H9 (cell line): ENCODE measurements around the gene RPRD2. TPM values are rescaled to one million over a fixed set of nuclear protein-coding genes. Genes with fewer than 3 reads are reported as not detected.

Experiments
- DNase-seq: peaks from one replicate; pipeline ENCODE4 v3.0.0-alpha.2; 2017
- H2AFZ ChIP-seq: one replicate; pipeline ENCODE4 v1.6.1; 2013; ENCODE audit warnings: mild to moderate bottlenecking, low read length, control low read depth, moderate library complexity
- H2AK5ac ChIP-seq: 2 replicates; pipeline ENCODE4 v1.6.1; 2013; ENCODE audit warnings: low read length, control low read depth, mixed read lengths; ENCODE audit not compliant: insufficient read length
- H2BK120ac ChIP-seq: one replicate; pipeline ENCODE4 v1.6.1; 2013; ENCODE audit warnings: low read depth, mild to moderate bottlenecking, low read length, control low read depth, inconsistent platforms; ENCODE audit not compliant: poor library complexity, severe bottlenecking
- H2BK12ac ChIP-seq: 2 replicates; pipeline ENCODE4 v1.6.1; 2013; ENCODE audit warnings: low read length, control low read depth, mixed read lengths, low read depth; ENCODE audit not compliant: insufficient read length
- H2BK15ac ChIP-seq: 2 replicates; pipeline ENCODE4 v1.6.1; 2013; ENCODE audit warnings: low read depth, low read length, control low read depth
- H2BK20ac ChIP-seq: one replicate; pipeline ENCODE4 v1.6.1; 2013; ENCODE audit warnings: low read depth, mild to moderate bottlenecking, low read length, control low read depth, inconsistent platforms; ENCODE audit not compliant: poor library complexity, severe bottlenecking
- H2BK5ac ChIP-seq: 2 replicates; pipeline ENCODE4 v1.6.1; 2013; ENCODE audit warnings: low read length, control low read depth, mixed read lengths; ENCODE audit not compliant: insufficient read length
- H3K14ac ChIP-seq: 2 replicates; pipeline ENCODE4 v1.6.1; 2013; ENCODE audit warnings: low read length, control low read depth; ENCODE audit not compliant: insufficient read depth
- H3K18ac ChIP-seq: 2 replicates; pipeline ENCODE4 v1.6.1; 2013; ENCODE audit warnings: low read depth, mild to moderate bottlenecking, mixed read lengths, low read length, control low read depth; ENCODE audit not compliant: insufficient read length
- H3K23ac ChIP-seq: 2 replicates; pipeline ENCODE4 v1.6.1; 2013; ENCODE audit warnings: low read length, control low read depth, mixed read lengths, low read depth; ENCODE audit not compliant: insufficient read length
- H3K23me2 ChIP-seq: 2 replicates; pipeline ENCODE4 v1.6.1; 2013; ENCODE audit warnings: low read depth, mild to moderate bottlenecking, mixed read lengths, low read length, control low read depth; ENCODE audit not compliant: insufficient read length, poor library complexity, severe bottlenecking
- H3K27ac ChIP-seq: 2 replicates; pipeline ENCODE4 v1.5.1; 2013; ENCODE audit warnings: low read length, control low read depth, mixed read lengths, low read depth; ENCODE audit not compliant: insufficient read length
- H3K27me3 ChIP-seq: 2 replicates; pipeline ENCODE4 v1.6.1; 2013; ENCODE audit warnings: low read length, control low read depth, inconsistent platforms; ENCODE audit not compliant: insufficient read depth
- H3K4ac ChIP-seq: 2 replicates; pipeline ENCODE4 v1.6.1; 2013; ENCODE audit warnings: low read depth, mild to moderate bottlenecking, control low read depth, inconsistent platforms, low read length, moderate library complexity
- H3K4me1 ChIP-seq: 2 replicates; pipeline ENCODE4 v1.6.1; 2013; ENCODE audit warnings: low read length, control low read depth, inconsistent platforms; ENCODE audit not compliant: insufficient read depth
- H3K4me2 ChIP-seq: 2 replicates; pipeline ENCODE4 v1.6.1; 2013; ENCODE audit warnings: low read length, control low read depth, mixed read lengths; ENCODE audit not compliant: insufficient read length, insufficient read depth
- H3K56ac ChIP-seq: 2 replicates; pipeline ENCODE4 v1.6.1; 2013; ENCODE audit warnings: low read depth, mild to moderate bottlenecking, mixed read lengths, low read length, control low read depth; ENCODE audit not compliant: insufficient read length
- H3K79me1 ChIP-seq: 2 replicates; pipeline ENCODE4 v1.6.1; 2013; ENCODE audit warnings: low read depth, mild to moderate bottlenecking, moderate library complexity, low read length, control low read depth, inconsistent platforms; ENCODE audit not compliant: insufficient read depth, poor library complexity, severe bottlenecking
- H3K79me2 ChIP-seq: 2 replicates; pipeline ENCODE4 v1.6.1; 2013; ENCODE audit warnings: low read length, control low read depth, inconsistent platforms; ENCODE audit not compliant: insufficient read depth
- H3K9ac ChIP-seq: 2 replicates; pipeline ENCODE4 v1.6.1; 2013; ENCODE audit warnings: low read length, control low read depth, mixed read lengths; ENCODE audit not compliant: insufficient read length; ENCODE audit errors: extremely low read depth
- H3K9me3 ChIP-seq: one replicate; pipeline ENCODE4 v1.6.1; 2013; ENCODE audit warnings: low read depth, low read length, inconsistent platforms; ENCODE audit not compliant: control insufficient read depth
- H3T11ph ChIP-seq: one replicate; pipeline ENCODE4 v1.6.1; 2013; ENCODE audit warnings: mild to moderate bottlenecking, low read length, control low read depth, inconsistent platforms
- H4K20me1 ChIP-seq: one replicate; pipeline ENCODE4 v1.6.1; 2013; ENCODE audit not compliant: control insufficient read depth, insufficient read length, insufficient read depth
- H4K5ac ChIP-seq: 2 replicates; pipeline ENCODE4 v1.6.1; 2013; ENCODE audit warnings: low read depth, mild to moderate bottlenecking, mixed read lengths, low read length, control low read depth; ENCODE audit not compliant: insufficient read length
- H4K8ac ChIP-seq: replicated peaks from 2 replicates; pipeline ENCODE4 v1.6.1; 2013; ENCODE audit warnings: low read length, control low read depth, mixed read lengths, low read depth; ENCODE audit not compliant: insufficient read length
- H4K91ac ChIP-seq: 2 replicates; pipeline ENCODE4 v1.6.1; 2013; ENCODE audit warnings: low read depth, mild to moderate bottlenecking, moderate library complexity, mixed read lengths, low read length, control low read depth; ENCODE audit not compliant: insufficient read length
- H3K27ac Mint-ChIP-seq, 3 experiments: 2 replicates in 2 of 3; 3 replicates in 1 of 3; pipeline ENCODE4 v1.8.0; 2020 to 2021; ENCODE audit warnings: mixed read lengths in 3 of 3, mild to moderate bottlenecking in 1 of 3, moderate library complexity in 1 of 3
- H3K27me3 Mint-ChIP-seq: 2 replicates; pipeline ENCODE4 v1.8.0; 2021; ENCODE audit warnings: low read depth, mild to moderate bottlenecking, moderate library complexity, mixed read lengths
- H3K36me3 Mint-ChIP-seq, 3 experiments: 2 replicates in 2 of 3; 3 replicates in 1 of 3; pipeline ENCODE4 v1.8.0; 2020 to 2021; ENCODE audit warnings: low read depth in 3 of 3, mixed read lengths in 3 of 3; ENCODE audit not compliant: insufficient read depth in 1 of 3
- H3K4me1 Mint-ChIP-seq, 2 experiments: 2 replicates each; pipeline ENCODE4 v1.8.0; 2020; ENCODE audit warnings: mixed read lengths in 2 of 2
- H3K4me3 Mint-ChIP-seq, 2 experiments: 2 replicates in 1 of 2; 3 replicates in 1 of 2; pipeline ENCODE4 v1.8.0; 2020 to 2021; ENCODE audit warnings: mild to moderate bottlenecking in 2 of 2, mixed read lengths in 2 of 2, moderate library complexity in 1 of 2
- H3K9me3 Mint-ChIP-seq, 2 experiments: 2 replicates in 1 of 2; 3 replicates in 1 of 2; pipeline ENCODE4 v1.8.0; 2020; ENCODE audit warnings: mild to moderate bottlenecking in 2 of 2, mixed read lengths in 2 of 2, moderate library complexity in 1 of 2
- CTCF ChIP-seq: fragments of 200-600 bp; sonication (generic); conservative IDR thresholded peaks from 3 replicates; pipeline ENCODE4 v1.8.0; 2021; ENCODE audit warnings: antibody characterized with exemption, mild to moderate bottlenecking
- WGBS: extraction: QIAGEN DNeasy Blood & Tissue Kit; methylation state at CpG from one replicate; pipeline ENCODE4 v1.1.7; 2013; ENCODE audit warnings: missing lambda C conversion rate, low lambda C conversion rate, mixed read lengths; ENCODE audit not compliant: insufficient read length; ENCODE audit errors: extremely low coverage; 5-methylcytosine and 5-hydroxymethylcytosine counted together
- total RNA-seq: library from RNA; stranded (reverse); gene quantifications from 2 replicates; pipeline ENCODE4 v1.2.1, GENCODE V29; 2021

Gene RPRD2
- total RNA-seq, 1 experiment from 2014 or later, result 39.0 TPM

- Histone ChIP-seq H3K4me2 (no peak overlapping the region), H3K4ac (no peak overlapping the region), H3T11ph (no peak overlapping the region), H3K23me2 (no peaks in the 10 kb centered on the region), H4K5ac (no peak overlapping the region), H3K9me3 (no peaks in the 10 kb centered on the region), H3K4me1 (no peaks in the 10 kb centered on the region), H4K20me1 (no peaks in the 10 kb centered on the region), H2BK5ac (no peak overlapping the region), H2BK12ac (no peak overlapping the region), H2AK5ac (no peak overlapping the region), H3K14ac (no peak overlapping the region), H2BK15ac (no peak overlapping the region), H3K18ac (no peak overlapping the region), H3K79me1 (no peaks in the 10 kb centered on the region), H3K27me3 (no peaks in the 10 kb centered on the region), H3K79me2 (no peaks in the 10 kb centered on the region), H3K27ac (no peak overlapping the region), H4K91ac (no peak overlapping the region), H2BK20ac (no peak overlapping the region), H2AFZ (no peak overlapping the region), H4K8ac (no peak overlapping the region), H3K56ac (no peak overlapping the region), H2BK120ac (no peak overlapping the region), H3K23ac (no peak overlapping the region), H3K9ac (no peak overlapping the region)
- Mint-ChIP-seq H3K27me3 (peaks cover 6% of the 10 kb centered on the region), H3K4me3 (no peak overlapping the region), H3K4me1 (no peaks in the 10 kb centered on the region), H3K27ac (no peak overlapping the region), H3K9me3 (no peaks in the 10 kb centered on the region), H3K36me3 (no peaks in the 10 kb centered on the region)
- WGBS, result no CpG with 5 or more reads among the region's 2 CpGs
- no peak for TF ChIP-seq CTCF
- no peak for DNase-seq
Observed at GRCh38 chr1:150479927-150480352, 116.0 kb downstream of the RPRD2 start.
